Kidney (tissue), 14 donors: Measurements from ENCODE around the gene EPAS1. TPM values are rescaled to one million over a fixed set of nuclear protein-coding genes. Genes with fewer than 3 reads are reported as not detected.

ENCODE experiments used
- DNase-seq, 5 donors: peaks; one replicate each; pipeline ENCODE4 v3.0.0-alpha.2; 2013 to 2020
- FAIRE-seq: peaks from 2 replicates; lab custom pipeline; 2012; peaks lifted over from hg19 to GRCh38; lab: Jason Lieb, UNC
- H3K27ac ChIP-seq, 2 donors: one replicate each; pipeline ENCODE4 v1.7.0; 2013; ENCODE audit warnings: low read depth in 2 of 2, low read length in 2 of 2, inconsistent platforms in 1 of 2
- H3K27me3 ChIP-seq: one replicate; pipeline ENCODE4 v1.7.1; 2013; ENCODE audit warnings: low read length, inconsistent platforms; ENCODE audit not compliant: control insufficient read depth, insufficient read depth
- H3K36me3 ChIP-seq, 3 donors: one replicate each; pipeline versions ENCODE4 v1.7.0 to v1.7.1; 2013; ENCODE audit warnings: low read length in 3 of 3, control low read depth in 1 of 3, inconsistent platforms in 1 of 3; ENCODE audit not compliant: insufficient read depth in 3 of 3, control insufficient read depth in 2 of 3
- H3K4me1 ChIP-seq, 3 donors: one replicate each; pipeline versions ENCODE4 v1.7.0 to v1.7.1; 2013; ENCODE audit warnings: low read length in 3 of 3, inconsistent platforms in 1 of 3, low read depth in 1 of 3; ENCODE audit not compliant: control insufficient read depth in 2 of 3, insufficient read depth in 2 of 3
- H3K4me3 ChIP-seq, 3 donors: one replicate each; pipeline versions ENCODE4 v1.7.0 to v1.8.1; 2013; ENCODE audit warnings: low read length in 3 of 3, control low read depth in 1 of 3, inconsistent platforms in 1 of 3
- H3K9ac ChIP-seq, 3 donors: one replicate each; pipeline versions ENCODE4 v1.7.0 to v1.7.1; 2013; ENCODE audit warnings: low read length in 3 of 3, control low read depth in 1 of 3, inconsistent platforms in 1 of 3
- H3K9me3 ChIP-seq, 3 donors: one replicate each; pipeline versions ENCODE4 v1.7.0 to v1.7.1; 2013; ENCODE audit warnings: low read length in 3 of 3, control low read depth in 1 of 3, inconsistent platforms in 1 of 3; ENCODE audit not compliant: control insufficient read depth in 2 of 3, insufficient read depth in 1 of 3
- intact Hi-C: fragments of 100-400 bp; cut with DNase I; formaldehyde crosslinking; loops from one replicate; pipeline ENCODE4 v1.11.1; 2022
- polyA plus RNA-seq: library from polyadenylated mRNA; stranded (reverse); fragments of 350-450 nt; fragmentation: Illumina TruSeq; extraction: RNeasy Lipid Tissue Mini Kit (QIAGEN cat#74804); gene quantifications from one replicate; pipeline ENCODE4 v1.2.3, GENCODE V29; 2014; ENCODE audit warnings: low read depth, low replicate concordance; ENCODE audit not compliant: insufficient read depth
- total RNA-seq: library from RNA; stranded (reverse); fragmentation: NEBNext Ultra II Directional; extraction: Animal tissue kit (Norgen Biotek cat#: 25700); gene quantifications from one replicate; pipeline ENCODE4 v1.2.1, GENCODE V29; 2021
- TF ChIP-seq, protein P1 (sequence below): IDR thresholded peaks from 3 replicates; pipeline ENCODE4 v1.5.1; 2012; ENCODE audit warnings: mild to moderate bottlenecking, moderate library complexity, borderline replicate concordance; ENCODE audit not compliant: insufficient read depth; ENCODE audit errors: extremely low read depth
- donor health status: control.
- donor health status: control.
- donor health status: control.
- donor health status: control.
- donor health status: control.
- donor health status: DM: yes; HTN: yes; CAD: no.
- donor health status: Normal renal cell carcinoma (clear cell type).

EPAS1 gene
- total and polyA plus RNA-seq, 2 donors from 2014 or later = 142 to 398 TPM

DNA sequence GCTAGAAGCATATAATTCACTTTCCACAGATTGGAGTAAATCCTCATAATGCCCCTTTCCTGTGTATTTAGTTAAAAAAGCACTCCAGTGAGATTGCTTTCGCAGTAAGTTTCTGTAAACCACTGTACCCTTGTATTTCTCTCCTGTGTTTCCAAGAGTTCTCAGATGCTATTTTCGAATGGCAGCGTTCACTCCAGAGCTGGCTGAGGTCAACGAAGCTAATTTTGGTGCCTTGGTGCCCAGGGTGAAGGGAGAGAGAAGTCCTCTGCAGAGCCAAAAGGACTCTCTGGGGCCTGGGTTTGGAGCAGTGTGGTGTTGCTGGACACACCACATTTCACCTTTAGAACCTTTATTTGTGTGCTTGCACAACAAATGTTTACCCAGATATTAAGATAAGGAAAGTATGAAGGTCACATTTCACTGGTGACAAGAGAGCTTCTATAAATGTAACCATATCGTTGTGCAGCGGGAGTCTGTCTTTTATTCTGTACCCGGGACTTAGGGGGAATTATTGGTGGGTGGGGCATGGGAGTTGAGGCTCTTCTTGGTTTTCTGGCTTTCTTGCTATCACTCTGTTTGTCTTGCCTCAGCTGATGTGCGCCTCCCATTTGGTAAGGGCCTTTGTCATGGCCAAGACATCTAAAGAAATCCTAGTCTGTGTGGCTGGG is 9.9 kb downstream of the EPAS1 start:
- Histone ChIP-seq H3K27ac (peak overlapping the region; percentile 61 to 80), H3K9me3 (no peaks in the 10 kb centered on the region), H3K36me3 (no peaks in the 10 kb centered on the region), H3K4me3 (peak overlapping the region in 1 of 3 donors; percentile 9), H3K4me1 (peaks cover 0 to 53% (median 35%) of the 10 kb centered on the region in 3 donors), H3K9ac (peak overlapping the region in 1 of 3 donors; percentile 34), H3K27me3 (no peaks in the 10 kb centered on the region)
- TF ChIP-seq, protein P1, sequence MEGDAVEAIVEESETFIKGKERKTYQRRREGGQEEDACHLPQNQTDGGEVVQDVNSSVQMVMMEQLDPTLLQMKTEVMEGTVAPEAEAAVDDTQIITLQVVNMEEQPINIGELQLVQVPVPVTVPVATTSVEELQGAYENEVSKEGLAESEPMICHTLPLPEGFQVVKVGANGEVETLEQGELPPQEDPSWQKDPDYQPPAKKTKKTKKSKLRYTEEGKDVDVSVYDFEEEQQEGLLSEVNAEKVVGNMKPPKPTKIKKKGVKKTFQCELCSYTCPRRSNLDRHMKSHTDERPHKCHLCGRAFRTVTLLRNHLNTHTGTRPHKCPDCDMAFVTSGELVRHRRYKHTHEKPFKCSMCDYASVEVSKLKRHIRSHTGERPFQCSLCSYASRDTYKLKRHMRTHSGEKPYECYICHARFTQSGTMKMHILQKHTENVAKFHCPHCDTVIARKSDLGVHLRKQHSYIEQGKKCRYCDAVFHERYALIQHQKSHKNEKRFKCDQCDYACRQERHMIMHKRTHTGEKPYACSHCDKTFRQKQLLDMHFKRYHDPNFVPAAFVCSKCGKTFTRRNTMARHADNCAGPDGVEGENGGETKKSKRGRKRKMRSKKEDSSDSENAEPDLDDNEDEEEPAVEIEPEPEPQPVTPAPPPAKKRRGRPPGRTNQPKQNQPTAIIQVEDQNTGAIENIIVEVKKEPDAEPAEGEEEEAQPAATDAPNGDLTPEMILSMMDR = no peak
- FAIRE-seq (no peak), DNase-seq (no peak)
- intact Hi-C loops = no loop called here

DNA sequence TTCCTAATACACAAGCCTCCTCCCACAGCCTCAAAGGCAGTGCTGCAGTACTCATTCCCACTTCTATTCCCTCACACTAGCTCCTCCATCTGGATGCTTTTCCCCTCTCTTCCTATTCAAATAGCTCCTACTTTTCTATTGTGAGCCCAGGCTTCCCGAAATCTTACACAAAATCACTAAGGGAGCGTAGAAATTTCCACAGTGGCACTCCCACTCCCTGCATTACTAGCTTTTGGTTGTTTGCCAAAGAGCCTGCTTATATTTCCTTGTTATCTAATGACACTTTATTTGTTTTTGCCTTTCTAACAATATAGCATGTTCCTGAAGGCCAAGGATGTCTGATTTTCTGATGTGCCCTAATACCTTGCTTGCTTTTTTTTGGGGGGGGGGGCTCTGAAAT is 10.9 kb downstream of the EPAS1 start:
- Histone ChIP-seq H3K9me3 (no peaks in the 10 kb centered on the region), H3K9ac (peak overlapping the region in 1 of 3 donors; percentile 34), H3K27me3 (no peaks in the 10 kb centered on the region), H3K27ac (peak overlapping the region; percentile 57 to 80), H3K4me3 (peak overlapping the region in 1 of 3 donors; percentile 9), H3K36me3 (no peaks in the 10 kb centered on the region), H3K4me1 (peaks cover 0 to 58% (median 39%) of the 10 kb centered on the region in 3 donors)
- intact Hi-C loops = no loop called here
- no peak for FAIRE-seq
- DNase-seq = peak in 2 of 5 donors; percentile 41 to 49
- TF ChIP-seq, protein P1 = no peak

DNA sequence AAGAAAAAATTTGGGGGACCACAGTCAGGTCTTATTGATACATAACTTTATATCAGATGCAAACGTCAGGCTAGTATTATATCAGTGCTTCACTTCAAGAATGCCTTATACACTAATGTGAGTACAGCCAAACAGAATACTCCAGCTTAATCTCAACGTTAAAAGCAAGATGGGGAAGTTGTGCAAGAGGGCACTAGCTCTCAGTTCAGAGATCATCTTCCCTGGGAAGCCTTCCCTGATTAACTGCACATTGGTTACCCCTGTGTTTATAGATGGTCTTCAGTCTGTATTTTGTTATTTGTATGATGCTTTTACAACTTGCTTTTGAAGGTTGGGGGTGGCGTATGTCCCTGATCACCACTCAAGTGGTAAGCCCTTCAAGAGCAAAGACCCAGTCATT is 11.4 kb downstream of the EPAS1 start:
- no peak for DNase-seq
- no peaks in the 10 kb centered on the region for H3K27me3 ChIP-seq
- peak overlapping the region; percentile 7 to 80 for H3K27ac ChIP-seq
- no peak overlapping the region for H3K4me3 ChIP-seq
- intact Hi-C loops = no loop called here
- H3K9ac ChIP-seq = no peak overlapping the region
- peaks cover 0 to 58% (median 40%) of the 10 kb centered on the region in 3 donors for H3K4me1 ChIP-seq
- TF ChIP-seq, protein P1 = no peak
- no peaks in the 10 kb centered on the region for H3K36me3 ChIP-seq
- no peaks in the 10 kb centered on the region for H3K9me3 ChIP-seq
- FAIRE-seq = no peak
